ENCODE data around the gene PRDM16. TPM values are rescaled to one million over a fixed set of nuclear protein-coding genes. Genes with fewer than 3 reads are reported as not detected.

Gene PRDM16
- total and polyA plus RNA-seq, 2 of the 8 experiments (the other 6 are each of a cell fraction or from before 2014, with no cell fraction given), result 0.39 to 0.43 TPM

- Histone ChIP-seq H3K27ac (ENCODE audit: low read depth, low read length) (no peak overlapping the region), H2BK120ac (replicated peaks; ENCODE audit: low read depth, low read length) (peak overlapping the region; percentile 24), H3K23ac (ENCODE audit: insufficient read length) (no peak overlapping the region), H3K79me2 (ENCODE audit: control insufficient read depth in 1 of 2, insufficient read depth in 2 of 2, low read length in 2 of 2) (no peaks in the 10 kb centered on the region), H2BK20ac (ENCODE audit: low read length) (0 out of 2 replicates have a peak overlapping the region, but pooled peaks have one; percentile 48), H4K20me1 (replicated peaks in 1 of 2; ENCODE audit: control insufficient read depth in 1 of 2, insufficient read depth in 2 of 2, low read length in 2 of 2) (peaks cover 0 to 2% of the 10 kb centered on the region in 2 experiments), H3K56ac (replicated peaks; ENCODE audit: insufficient read length, low read depth, low read length) (no peak overlapping the region), H3K23me2 (ENCODE audit: low read depth, low read length) (no peaks in the 10 kb centered on the region), H3K18ac (ENCODE audit: extremely low read depth, low read length) (no peak overlapping the region), H3K36me3 (ENCODE audit: control insufficient read depth in 2 of 4, insufficient read depth in 4 of 4, low read length in 3 of 4) (no peaks in the 10 kb centered on the region), H3K14ac (ENCODE audit: insufficient read length) (no peak overlapping the region), H2AK5ac (ENCODE audit: low read depth, low read length) (no peak overlapping the region), H3K4ac (replicated peaks; ENCODE audit: insufficient read length, low read depth, low read length) (no peak overlapping the region), H3K4me3 (ENCODE audit: extremely low read depth in 1 of 4, insufficient read depth in 2 of 4, low read depth in 3 of 4, low read length in 4 of 4) (no peak overlapping the region), H3K79me1 (ENCODE audit: low read depth, low read length) (no peaks in the 10 kb centered on the region; the same call in 1 of the 2 replicates), H3K4me1 (replicated peaks in 1 of 4; ENCODE audit: control insufficient read depth in 3 of 4, insufficient read depth in 4 of 4, low read length in 3 of 4) (no peaks in the 10 kb centered on the region; a peak in 2 of 7 replicates), H2BK12ac (ENCODE audit: low read depth, low read length) (peak overlapping the region; percentile 43; the same call in 1 of the 2 replicates), H3K9me3 (ENCODE audit: insufficient read depth in 2 of 2, low read depth in 1 of 2, low read length in 1 of 2) (no peaks in the 10 kb centered on the region), H2BK15ac (ENCODE audit: low read length) (peak overlapping the region; percentile 50; the same call in 1 of the 2 replicates), H3K9ac (replicated peaks in 1 of 4; ENCODE audit: extremely low read depth in 1 of 4, low read depth in 3 of 4, low read length in 3 of 4) (no peak overlapping the region), H2BK5ac (ENCODE audit: low read depth, low read length) (peak overlapping the region; percentile 26; the same call in 1 of the 2 replicates), H3K4me2 (ENCODE audit: insufficient read depth in 1 of 2, low read depth in 2 of 2, low read length in 2 of 2) (no peak overlapping the region), H4K5ac (ENCODE audit: insufficient read length, low read depth, low read length) (no peak overlapping the region), H3K27me3 (replicated peaks in 1 of 4; ENCODE audit: control insufficient read depth in 3 of 4, extremely low read depth in 1 of 4, insufficient read depth in 3 of 4, low read length in 3 of 4) (no peaks in the 10 kb centered on the region), H2AFZ (ENCODE audit: low read length) (no peak overlapping the region), H4K91ac (replicated peaks; ENCODE audit: insufficient read length, low read length) (peak overlapping the region; percentile 82), H4K8ac (ENCODE audit: extremely low read depth, insufficient read depth, low read length) (no peak overlapping the region)
- ChIA-PET CTCF (ENCODE audit: partially characterized antibody) (interaction anchor here (1.0 to 1.4 kb wide), 2 partner anchors 21 to 111 kb away, joined by 3 to 5 read pairs; no protein-coding TSS in a partner anchor), POLR2A (ENCODE audit: partially characterized antibody) (no interaction called here)
- FAIRE-seq, result no peak
- no peak for DNase-seq (ENCODE audit: low read depth in 1 of 2, low spot score in 2 of 2)
- WGBS, 2 experiments (ENCODE audit: extremely low coverage in 1 of 2, insufficient coverage in 1 of 2, insufficient read length in 1 of 2, insufficient replicate concordance in 2 of 2, low coverage in 1 of 2, low lambda C conversion rate in 2 of 2, missing lambda C conversion rate in 1 of 2), result 79% methylated on average over 8 of the region's 8 CpGs; no CpG with 5 or more reads in 1 of the 2 experiments
- TF ChIP-seq TEAD4 (IDR thresholded peaks at IDR 0.05; ENCODE audit: low read depth, low read length), result no peak
- no peak for TF ChIP-seq JUND (IDR thresholded peaks at IDR 0.05; ENCODE audit: low read length)
- TF ChIP-seq SIN3A (conservative IDR thresholded peaks at IDR 0.05 in 1 of 2, IDR thresholded peaks at IDR 0.05 in 1 of 2; ENCODE audit: low read depth in 1 of 2, low read length in 2 of 2), result no peak
- TF ChIP-seq POLR2A (IDR thresholded peaks at IDR 0.05; ENCODE audit: control extremely low read depth in 1 of 2, low read depth in 2 of 2, low read length in 2 of 2), result no peak
- no peak for TF ChIP-seq E2F6 (IDR thresholded peaks at IDR 0.05)
- no peak for TF ChIP-seq CTCF (IDR thresholded peaks at IDR 0.05; ENCODE audit: control extremely low read depth in 1 of 3, insufficient read depth in 1 of 3, low read depth in 1 of 3, low read length in 3 of 3)
- TF ChIP-seq SUZ12 (IDR thresholded peaks at IDR 0.05; ENCODE audit: low read length), result no peak
- no peak for TF ChIP-seq EZH2 (IDR thresholded peaks at IDR 0.05; ENCODE audit: low read depth, low read length, severe bottlenecking)
- TF ChIP-seq EGR1 (IDR thresholded peaks at IDR 0.05; ENCODE audit: borderline replicate concordance, low read depth, low read length), result no peak
- no peak for TF ChIP-seq BRCA1 (IDR thresholded peaks at IDR 0.05; ENCODE audit: low read depth, low read length)
- no peak for TF ChIP-seq SIX5 (IDR thresholded peaks at IDR 0.05; ENCODE audit: low read depth, low read length)
These were observed 60.1 kb downstream of the PRDM16 start for GRCh38 chr1:3129133-3129490.

All from H1 (cell line).